ENCODE results near the gene AP4E1.
A peak's percentile ranks its signal among the peaks of the same experiment; 100 is the strongest.

DNA sequence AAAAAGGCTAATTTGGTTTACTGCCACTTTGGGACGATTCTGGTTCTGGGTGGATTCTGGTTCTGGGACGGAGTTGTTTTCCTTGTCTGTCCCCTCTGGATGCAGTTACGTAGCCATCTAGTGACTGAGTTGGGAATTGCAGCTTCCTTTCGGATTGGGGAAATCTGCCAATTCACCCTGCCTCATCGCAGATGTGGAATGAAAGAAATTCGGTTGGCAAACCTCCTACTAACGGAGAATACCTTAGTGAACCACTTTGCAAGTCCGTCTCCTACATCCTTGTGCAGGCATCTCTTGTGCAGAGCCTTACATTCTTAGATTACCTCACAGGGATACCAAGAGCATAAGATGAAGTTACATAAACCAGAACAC is 31.5 kb upstream of the AP4E1 start:
- TF ChIP-seq, protein P1, sequence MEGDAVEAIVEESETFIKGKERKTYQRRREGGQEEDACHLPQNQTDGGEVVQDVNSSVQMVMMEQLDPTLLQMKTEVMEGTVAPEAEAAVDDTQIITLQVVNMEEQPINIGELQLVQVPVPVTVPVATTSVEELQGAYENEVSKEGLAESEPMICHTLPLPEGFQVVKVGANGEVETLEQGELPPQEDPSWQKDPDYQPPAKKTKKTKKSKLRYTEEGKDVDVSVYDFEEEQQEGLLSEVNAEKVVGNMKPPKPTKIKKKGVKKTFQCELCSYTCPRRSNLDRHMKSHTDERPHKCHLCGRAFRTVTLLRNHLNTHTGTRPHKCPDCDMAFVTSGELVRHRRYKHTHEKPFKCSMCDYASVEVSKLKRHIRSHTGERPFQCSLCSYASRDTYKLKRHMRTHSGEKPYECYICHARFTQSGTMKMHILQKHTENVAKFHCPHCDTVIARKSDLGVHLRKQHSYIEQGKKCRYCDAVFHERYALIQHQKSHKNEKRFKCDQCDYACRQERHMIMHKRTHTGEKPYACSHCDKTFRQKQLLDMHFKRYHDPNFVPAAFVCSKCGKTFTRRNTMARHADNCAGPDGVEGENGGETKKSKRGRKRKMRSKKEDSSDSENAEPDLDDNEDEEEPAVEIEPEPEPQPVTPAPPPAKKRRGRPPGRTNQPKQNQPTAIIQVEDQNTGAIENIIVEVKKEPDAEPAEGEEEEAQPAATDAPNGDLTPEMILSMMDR (IDR thresholded peaks at IDR 0.05; ENCODE audit: insufficient read depth, low read length), result peak; percentile 96
- TF ChIP-seq, protein P2, sequence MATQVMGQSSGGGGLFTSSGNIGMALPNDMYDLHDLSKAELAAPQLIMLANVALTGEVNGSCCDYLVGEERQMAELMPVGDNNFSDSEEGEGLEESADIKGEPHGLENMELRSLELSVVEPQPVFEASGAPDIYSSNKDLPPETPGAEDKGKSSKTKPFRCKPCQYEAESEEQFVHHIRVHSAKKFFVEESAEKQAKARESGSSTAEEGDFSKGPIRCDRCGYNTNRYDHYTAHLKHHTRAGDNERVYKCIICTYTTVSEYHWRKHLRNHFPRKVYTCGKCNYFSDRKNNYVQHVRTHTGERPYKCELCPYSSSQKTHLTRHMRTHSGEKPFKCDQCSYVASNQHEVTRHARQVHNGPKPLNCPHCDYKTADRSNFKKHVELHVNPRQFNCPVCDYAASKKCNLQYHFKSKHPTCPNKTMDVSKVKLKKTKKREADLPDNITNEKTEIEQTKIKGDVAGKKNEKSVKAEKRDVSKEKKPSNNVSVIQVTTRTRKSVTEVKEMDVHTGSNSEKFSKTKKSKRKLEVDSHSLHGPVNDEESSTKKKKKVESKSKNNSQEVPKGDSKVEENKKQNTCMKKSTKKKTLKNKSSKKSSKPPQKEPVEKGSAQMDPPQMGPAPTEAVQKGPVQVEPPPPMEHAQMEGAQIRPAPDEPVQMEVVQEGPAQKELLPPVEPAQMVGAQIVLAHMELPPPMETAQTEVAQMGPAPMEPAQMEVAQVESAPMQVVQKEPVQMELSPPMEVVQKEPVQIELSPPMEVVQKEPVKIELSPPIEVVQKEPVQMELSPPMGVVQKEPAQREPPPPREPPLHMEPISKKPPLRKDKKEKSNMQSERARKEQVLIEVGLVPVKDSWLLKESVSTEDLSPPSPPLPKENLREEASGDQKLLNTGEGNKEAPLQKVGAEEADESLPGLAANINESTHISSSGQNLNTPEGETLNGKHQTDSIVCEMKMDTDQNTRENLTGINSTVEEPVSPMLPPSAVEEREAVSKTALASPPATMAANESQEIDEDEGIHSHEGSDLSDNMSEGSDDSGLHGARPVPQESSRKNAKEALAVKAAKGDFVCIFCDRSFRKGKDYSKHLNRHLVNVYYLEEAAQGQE (IDR thresholded peaks at IDR 0.05; ENCODE audit: insufficient replicate concordance, low read depth), result no peak
- no peak for TF ChIP-seq POLR2AphosphoS5 (IDR thresholded peaks at IDR 0.05; ENCODE audit: low read depth)
